ENCODE data around the gene KATNB1. TPM values are rescaled to one million over a fixed set of nuclear protein-coding genes. Genes with fewer than 3 reads are reported as not detected.

The KATNB1 gene
- total and polyA plus RNA-seq, 2 of the 8 experiments (the other 6 are each of a cell fraction or from before 2014, with no cell fraction given), result 50.2 to 60.4 TPM

Small RNA genes lying within 50 kb of the gene (microRNA-seq; reads per million reads assigned to microRNA genes)
- gene MIR6772 (ENCODE audit: borderline microRNAs expressed in 2 of 2, borderline number of aligned reads in 2 of 2, borderline replicate concordance in 1 of 2), result 0 reads per million in 2 experiments

Small RNA genes lying within 50 kb of the gene (small RNA-seq; reads per million reads assigned to genes)
- gene MIR6772 (ENCODE audit: insufficient read depth), result 0.51 reads per million

Other genes with a start within 250 kb of the KATNB1 start
- gene DOK4, start 249.3 kb upstream of the KATNB1 start, total RNA-seq (2021; fragmentation: NEBNext Ultra II Directional; extraction: Animal tissue kit (Norgen Biotek cat#: 25700)), result 28.9 and 29.9 TPM in 2 replicates
- 24.0 and 29.5 TPM in 2 replicates for gene DOK4, start 249.3 kb upstream of the KATNB1 start, polyA plus RNA-seq (2011; rRNA removed)
- gene CCDC102A, start 199.2 kb upstream of the KATNB1 start, total RNA-seq (2021; fragmentation: NEBNext Ultra II Directional; extraction: Animal tissue kit (Norgen Biotek cat#: 25700)), result 3.5 and 4.0 TPM in 2 replicates
- gene CCDC102A, start 199.2 kb upstream of the KATNB1 start, polyA plus RNA-seq (2011; rRNA removed), result 7.5 and 10.5 TPM in 2 replicates
- 8.6 and 10.5 TPM in 2 replicates for gene ADGRG5, start 193.1 kb upstream of the KATNB1 start, total RNA-seq (2021; fragmentation: NEBNext Ultra II Directional; extraction: Animal tissue kit (Norgen Biotek cat#: 25700))
- gene ADGRG5, start 193.1 kb upstream of the KATNB1 start, polyA plus RNA-seq (2011; rRNA removed), result 14.8 and 16.5 TPM in 2 replicates
- gene ADGRG1, start 107.1 kb upstream of the KATNB1 start, total RNA-seq (2021; fragmentation: NEBNext Ultra II Directional; extraction: Animal tissue kit (Norgen Biotek cat#: 25700)), result 0.78 and 1.3 TPM in 2 replicates
- gene ADGRG1, start 107.1 kb upstream of the KATNB1 start, polyA plus RNA-seq (2011; rRNA removed), result 2.6 and 2.9 TPM in 2 replicates
- 0.15 and 0.28 TPM in 2 replicates for gene ADGRG3, start 67.5 kb upstream of the KATNB1 start, total RNA-seq (2021; fragmentation: NEBNext Ultra II Directional; extraction: Animal tissue kit (Norgen Biotek cat#: 25700))
- 0.94 and 0.98 TPM in 2 replicates for gene ADGRG3, start 67.5 kb upstream of the KATNB1 start, polyA plus RNA-seq (2011; rRNA removed)
- gene DRC7, start 41.0 kb upstream of the KATNB1 start, total RNA-seq (2021; fragmentation: NEBNext Ultra II Directional; extraction: Animal tissue kit (Norgen Biotek cat#: 25700)), result not detected in 2 replicates
- 0.13 and 0.14 TPM in 2 replicates for gene DRC7, start 41.0 kb upstream of the KATNB1 start, polyA plus RNA-seq (2011; rRNA removed)
- gene KIFC3, start 66.7 kb downstream of the KATNB1 start, total RNA-seq (2021; fragmentation: NEBNext Ultra II Directional; extraction: Animal tissue kit (Norgen Biotek cat#: 25700)), result 5.3 and 7.1 TPM in 2 replicates
- 2.1 and 3.8 TPM in 2 replicates for gene KIFC3, start 66.7 kb downstream of the KATNB1 start, polyA plus RNA-seq (2011; rRNA removed)
- gene CNGB1, start 235.4 kb downstream of the KATNB1 start, total RNA-seq (2021; fragmentation: NEBNext Ultra II Directional; extraction: Animal tissue kit (Norgen Biotek cat#: 25700)), result not detected in 2 replicates
- gene CNGB1, start 235.4 kb downstream of the KATNB1 start, polyA plus RNA-seq (2011; rRNA removed), result not detected in 2 replicates

Measured in H1 (cell line).